Glutamatergic neuron (in vitro differentiated cells): ENCODE measurements around the gene TCTN2. TPM values are rescaled to one million over a fixed set of nuclear protein-coding genes. Genes with fewer than 3 reads are reported as not detected.
A peak's percentile ranks its signal among the peaks of the same experiment; 100 is the strongest.

Experiments
- DNase-seq: peaks from one replicate; pipeline ENCODE4 v3.0.0; 2022
- H3K27ac Mint-ChIP-seq: one replicate; pipeline ENCODE4 v1.8.0; 2020; ENCODE audit warnings: mild to moderate bottlenecking, mixed read lengths, inconsistent platforms; ENCODE audit not compliant: unreplicated experiment
- H3K27me3 Mint-ChIP-seq: one replicate; pipeline ENCODE4 v1.8.0; 2020; ENCODE audit warnings: mild to moderate bottlenecking, moderate library complexity, mixed read lengths, inconsistent platforms; ENCODE audit not compliant: unreplicated experiment
- H3K36me3 Mint-ChIP-seq: one replicate; pipeline ENCODE4 v1.8.0; 2020; ENCODE audit warnings: mild to moderate bottlenecking, mixed read lengths, inconsistent platforms; ENCODE audit not compliant: unreplicated experiment
- H3K4me1 Mint-ChIP-seq: one replicate; pipeline ENCODE4 v1.8.0; 2020; ENCODE audit warnings: mild to moderate bottlenecking, low read depth, mixed read lengths, inconsistent platforms; ENCODE audit not compliant: unreplicated experiment
- H3K4me3 Mint-ChIP-seq: one replicate; pipeline ENCODE4 v1.8.0; 2020; ENCODE audit warnings: mild to moderate bottlenecking, mixed read lengths, inconsistent platforms; ENCODE audit not compliant: unreplicated experiment
- H3K9me3 Mint-ChIP-seq: one replicate; pipeline ENCODE4 v1.8.0; 2020; ENCODE audit warnings: mild to moderate bottlenecking, moderate library complexity, mixed read lengths, inconsistent platforms; ENCODE audit not compliant: unreplicated experiment
- CTCF ChIP-seq: fragments of 200-600 bp; sonication (generic); IDR thresholded peaks from one replicate; pipeline ENCODE4 v1.5.0; 2021; ENCODE audit not compliant: partially characterized antibody, unreplicated experiment
- long read RNA-seq: library from polyadenylated mRNA; unstranded; transcript quantifications from one replicate; pipeline ENCODE4 v2.0.0, GENCODE V29; 2020; ENCODE audit not compliant: unreplicated experiment
- total RNA-seq: library from RNA; stranded (reverse); fragmentation: NEBNext Ultra II Directional; extraction: Animal tissue kit (Norgen Biotek cat#: 25700); gene quantifications from one replicate; pipeline ENCODE4 v1.2.1, GENCODE V29; 2021; ENCODE audit not compliant: unreplicated experiment

TCTN2 gene
- 5.7 TPM for total RNA-seq
- long read RNA-seq, partial matches to known transcripts: 1 of 1 reads
- long read RNA-seq, other reads (novel, unspliced or antisense): 0 of 1 reads

- Mint-ChIP-seq H3K36me3 (no peaks in the 10 kb centered on the region), H3K27me3 (peaks cover 1% of the 10 kb centered on the region), H3K4me1 (no peaks in the 10 kb centered on the region), H3K9me3 (no peaks in the 10 kb centered on the region), H3K4me3 (peak within 1 kb of the TSS; percentile 89), H3K27ac (no peak within 1 kb of the TSS)
- TF ChIP-seq CTCF: no peak
- peak; percentile 97 for DNase-seq
Measured at GRCh38 chr12:123670882-123671728, at the start of gene TCTN2. Gene TCTN2, plus strand, starts transcription at chr12:123671113. Its CDS starts 128 bp downstream, at chr12:123671241.

GRCh38 chr12:123621619-123622530, 49.0 kb upstream of the TCTN2 start:
- H3K27me3 Mint-ChIP-seq: peaks cover 3% of the 10 kb centered on the region
- no peak for TF ChIP-seq CTCF
- DNase-seq: no peak
- H3K4me3 Mint-ChIP-seq: no peak overlapping the region
- no peaks in the 10 kb centered on the region for H3K4me1 Mint-ChIP-seq
- no peak overlapping the region for H3K27ac Mint-ChIP-seq
- no peaks in the 10 kb centered on the region for H3K36me3 Mint-ChIP-seq
- H3K9me3 Mint-ChIP-seq: no peaks in the 10 kb centered on the region

- Mint-ChIP-seq H3K27ac (peak within 1 kb of the TSS; percentile 93), H3K4me3 (peak within 1 kb of the TSS; percentile 91), H3K27me3 (peaks cover 3% of the 10 kb centered on the region), H3K9me3 (no peaks in the 10 kb centered on the region), H3K4me1 (peaks cover 5% of the 10 kb centered on the region), H3K36me3 (no peaks in the 10 kb centered on the region)
- peak; percentile 97 for DNase-seq
- TF ChIP-seq CTCF: no peak
Measured at GRCh38 chr12:123633379-123634141, 37.4 kb upstream of the TCTN2 start, which contains the start of the genes EIF2B1 and GTF2H3. Gene EIF2B1, minus strand, starts transcription at chr12:123633686. Its CDS starts 129 bp downstream, at chr12:123633557. Gene GTF2H3, plus strand, starts transcription at chr12:123633829. Its CDS starts 31 bp downstream, at chr12:123633860.

- no peak for TF ChIP-seq CTCF
- DNase-seq: no peak
- Mint-ChIP-seq H3K36me3 (no peaks in the 10 kb centered on the region), H3K9me3 (no peaks in the 10 kb centered on the region), H3K4me3 (peak overlapping the region; percentile 91), H3K4me1 (peaks cover 5% of the 10 kb centered on the region), H3K27ac (peak overlapping the region; percentile 93), H3K27me3 (peaks cover 3% of the 10 kb centered on the region)
Measured at GRCh38 chr12:123634142-123634561, 36.8 kb upstream of the TCTN2 start.
